ENCODE data around the gene PLXNB3.

PLXNB3 gene

GRCh38 chrX:153801669-153802068, 37.6 kb downstream of the PLXNB3 start:
- Histone ChIP-seq H3K9me3 (replicated peaks in 1 of 11) (peaks cover 8 to 94% (median 56%) of the 10 kb centered on the region in 11 experiments; a peak in 20 of 22 replicates), H3K36me3 (peaks cover 19 to 27% (median 25%) of the 10 kb centered on the region in 11 experiments; a peak in 21 of 22 replicates), H3K4me2 (no peak overlapping the region), H4K20me1 (peaks cover 0 to 45% (median 23%) of the 10 kb centered on the region in 11 experiments; a peak in 17 of 22 replicates), H3K4me3 (no peak overlapping the region), H3K27ac (no peak overlapping the region), H3K27me3 (peaks cover 0 to 45% (median 12%) of the 10 kb centered on the region in 11 experiments; a peak in 12 of 22 replicates), H3K4me1 (peaks cover 2 to 9% (median 8%) of the 10 kb centered on the region in 10 experiments; a peak in 17 of 20 replicates), H3K9ac (no peak overlapping the region)
- no peak for TF ChIP-seq Cebpa-rat (IDR thresholded peaks at IDR 0.05)

GRCh38 chrX:153802513-153803045, 38.5 kb downstream of the PLXNB3 start:
- peaks cover 0 to 4% (median 0%) of the 10 kb centered on the region in 10 experiments; a peak in 3 of 20 replicates for H3K4me1 ChIP-seq
- H3K27ac ChIP-seq, result no peak overlapping the region
- peaks cover 0 to 38% (median 14%) of the 10 kb centered on the region in 11 experiments; a peak in 12 of 22 replicates for H3K27me3 ChIP-seq
- H3K9ac ChIP-seq, result no peak overlapping the region
- H3K4me3 ChIP-seq, result no peak overlapping the region
- no peak for TF ChIP-seq Cebpa-rat (IDR thresholded peaks at IDR 0.05)
- peaks cover under 1 to 91% (median 53%) of the 10 kb centered on the region in 11 experiments; a peak in 19 of 22 replicates for H3K9me3 ChIP-seq (replicated peaks in 1 of 11)
- no peak overlapping the region for H3K4me2 ChIP-seq
- H4K20me1 ChIP-seq, result peaks cover 0 to 36% (median 14%) of the 10 kb centered on the region in 11 experiments; a peak in 14 of 22 replicates
- H3K36me3 ChIP-seq, result peaks cover 10 to 18% (median 16%) of the 10 kb centered on the region in 11 experiments; a peak in 21 of 22 replicates

DNA sequence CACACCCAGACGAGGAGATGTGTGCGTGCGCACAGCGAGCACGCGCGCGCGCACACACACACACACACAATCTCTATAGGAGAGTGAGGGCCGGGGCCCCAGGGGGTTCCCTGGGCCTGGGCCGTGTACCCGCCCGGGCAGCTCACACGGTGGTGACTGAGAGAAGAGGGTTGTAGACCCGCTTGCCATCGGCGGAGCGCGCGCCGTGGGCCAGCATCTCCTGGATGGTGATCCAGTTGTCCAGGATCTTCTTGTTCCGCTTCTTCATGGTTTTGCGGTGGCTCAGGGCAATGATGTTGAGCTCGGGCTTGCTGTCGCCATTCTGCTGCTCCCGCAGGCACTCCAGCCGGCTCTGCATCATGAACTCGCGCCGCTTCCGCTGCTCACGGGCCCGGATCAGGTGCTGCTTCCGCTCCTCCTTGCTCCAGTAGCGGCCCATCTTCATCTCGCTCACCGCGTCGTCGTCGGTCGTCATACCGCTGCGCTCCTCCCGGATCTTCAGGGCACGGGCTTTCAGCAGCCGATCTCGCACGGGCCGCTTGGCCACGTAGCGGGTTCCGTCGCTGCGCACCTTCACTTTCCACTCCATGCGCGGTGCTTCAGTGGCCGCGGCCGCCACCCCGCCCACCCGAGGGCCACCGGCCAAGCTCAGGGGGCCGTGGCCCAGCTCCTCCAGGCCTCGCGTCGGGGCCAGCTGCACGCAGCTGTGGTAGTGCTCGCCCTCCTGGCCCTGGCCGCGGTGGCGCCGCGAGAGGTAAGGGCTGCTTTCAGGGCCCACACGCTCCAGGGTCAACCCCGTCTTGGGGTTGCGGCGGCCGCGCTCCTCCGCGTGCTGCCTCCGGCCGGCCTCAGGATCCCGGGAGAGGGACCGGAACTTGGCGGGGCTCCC, 39.4 kb downstream of the PLXNB3 start:
- H3K4me1 ChIP-seq, result peaks cover 0 to 4% (median 0%) of the 10 kb centered on the region in 10 experiments; a peak in 2 of 20 replicates
- TF ChIP-seq Cebpa-rat (IDR thresholded peaks at IDR 0.05), result no peak
- no peak overlapping the region for H3K9ac ChIP-seq
- peaks cover 0 to 42% (median 14%) of the 10 kb centered on the region in 11 experiments; a peak in 13 of 22 replicates for H3K27me3 ChIP-seq
- H3K27ac ChIP-seq, result no peak overlapping the region
- no peak overlapping the region for H3K4me3 ChIP-seq
- H3K9me3 ChIP-seq (replicated peaks in 1 of 11), result peaks cover 0 to 89% (median 53%) of the 10 kb centered on the region in 11 experiments; a peak in 18 of 22 replicates
- peaks cover 0 to 30% (median 8%) of the 10 kb centered on the region in 11 experiments; a peak in 10 of 22 replicates for H4K20me1 ChIP-seq
- no peak overlapping the region for H3K4me2 ChIP-seq
- peaks cover 4 to 10% (median 9%) of the 10 kb centered on the region in 11 experiments; a peak in 20 of 22 replicates for H3K36me3 ChIP-seq

GRCh38 chrX:153804100-153804595, 40.1 kb downstream of the PLXNB3 start:
- H3K4me2 ChIP-seq, result no peak overlapping the region
- H3K9me3 ChIP-seq (replicated peaks in 1 of 11), result peaks cover 0 to 87% (median 57%) of the 10 kb centered on the region in 11 experiments; a peak in 17 of 22 replicates
- no peak overlapping the region for H3K9ac ChIP-seq
- no peak overlapping the region for H3K4me3 ChIP-seq
- peaks cover 0 to 4% (median 0%) of the 10 kb centered on the region in 10 experiments; a peak in 2 of 20 replicates for H3K4me1 ChIP-seq
- no peak overlapping the region for H3K27ac ChIP-seq
- H3K27me3 ChIP-seq, result peaks cover 0 to 44% (median 21%) of the 10 kb centered on the region in 11 experiments; a peak in 14 of 22 replicates
- peaks cover 0 to 23% (median 2%) of the 10 kb centered on the region in 11 experiments; a peak in 10 of 22 replicates for H4K20me1 ChIP-seq
- TF ChIP-seq Cebpa-rat (IDR thresholded peaks at IDR 0.05), result no peak
- H3K36me3 ChIP-seq, result peaks cover 0 to 4% (median 2%) of the 10 kb centered on the region in 11 experiments; a peak in 12 of 22 replicates

DNA sequence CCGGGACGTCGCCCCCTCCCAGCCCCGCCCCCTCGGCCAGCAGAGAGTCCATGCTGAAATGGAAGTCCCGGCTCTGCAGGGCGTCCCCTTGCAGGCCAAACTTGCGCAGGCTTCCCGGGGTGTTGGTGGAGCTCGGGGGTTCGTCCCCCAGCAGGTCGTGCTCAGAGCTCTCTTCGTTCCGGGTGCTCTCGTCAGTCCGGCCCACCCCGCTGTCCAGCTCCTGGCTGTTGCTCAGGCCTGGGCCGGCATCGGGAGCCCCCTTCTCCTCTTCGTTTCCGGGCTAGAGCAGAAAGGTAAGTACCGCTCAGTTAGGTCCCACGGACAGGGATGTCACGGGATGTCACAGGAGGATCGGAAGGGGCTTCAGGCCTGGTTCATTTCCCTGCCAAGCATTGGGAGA, 40.6 kb downstream of the PLXNB3 start:
- peaks cover 0 to 83% (median 57%) of the 10 kb centered on the region in 11 experiments; a peak in 17 of 22 replicates for H3K9me3 ChIP-seq (replicated peaks in 1 of 11)
- TF ChIP-seq Cebpa-rat (IDR thresholded peaks at IDR 0.05), result no peak
- H3K36me3 ChIP-seq, result no peaks in the 10 kb centered on the region
- no peak overlapping the region for H3K27ac ChIP-seq
- peaks cover 0 to 18% (median 0%) of the 10 kb centered on the region in 11 experiments; a peak in 7 of 22 replicates for H4K20me1 ChIP-seq
- H3K9ac ChIP-seq, result no peak overlapping the region
- H3K4me2 ChIP-seq, result no peak overlapping the region
- H3K4me1 ChIP-seq, result peaks cover 0 to 4% (median 0%) of the 10 kb centered on the region in 10 experiments; a peak in 2 of 20 replicates
- H3K27me3 ChIP-seq, result peaks cover 1 to 45% (median 24%) of the 10 kb centered on the region in 11 experiments; a peak in 16 of 22 replicates
- H3K4me3 ChIP-seq, result no peak overlapping the region

DNA sequence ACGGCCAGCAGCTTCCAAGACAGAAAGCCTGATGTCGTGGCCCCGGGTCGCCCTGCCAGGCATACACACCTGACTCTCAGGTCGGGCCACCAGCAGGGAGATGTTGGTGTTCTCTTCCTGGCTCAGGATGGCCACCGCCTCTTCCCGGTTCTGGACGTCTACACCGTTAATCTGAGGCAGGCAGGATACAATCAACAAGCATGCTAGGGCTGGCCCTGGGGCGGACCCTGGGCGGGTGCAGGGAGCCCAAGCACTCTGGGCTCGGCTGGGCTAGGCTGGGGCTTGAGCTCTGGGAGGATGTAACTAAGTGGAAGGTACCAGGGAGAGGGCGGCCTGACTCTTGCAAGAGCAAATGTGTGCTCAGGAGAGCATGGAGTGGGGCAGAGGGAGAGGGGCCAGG, 41.4 kb downstream of the PLXNB3 start:
- Histone ChIP-seq H3K4me1 (peaks cover 0 to 4% (median 0%) of the 10 kb centered on the region in 10 experiments; a peak in 2 of 20 replicates), H3K9ac (no peak overlapping the region), H3K27ac (no peak overlapping the region), H3K4me3 (no peak overlapping the region), H3K9me3 (replicated peaks in 1 of 11) (peaks cover 0 to 83% (median 62%) of the 10 kb centered on the region in 11 experiments; a peak in 17 of 22 replicates), H3K36me3 (no peaks in the 10 kb centered on the region), H3K27me3 (peaks cover 9 to 48% (median 32%) of the 10 kb centered on the region in 11 experiments; a peak in 19 of 22 replicates), H3K4me2 (no peak overlapping the region), H4K20me1 (peaks cover 0 to 16% (median 0%) of the 10 kb centered on the region in 11 experiments; a peak in 6 of 22 replicates)
- no peak for TF ChIP-seq Cebpa-rat (IDR thresholded peaks at IDR 0.05)

DNA sequence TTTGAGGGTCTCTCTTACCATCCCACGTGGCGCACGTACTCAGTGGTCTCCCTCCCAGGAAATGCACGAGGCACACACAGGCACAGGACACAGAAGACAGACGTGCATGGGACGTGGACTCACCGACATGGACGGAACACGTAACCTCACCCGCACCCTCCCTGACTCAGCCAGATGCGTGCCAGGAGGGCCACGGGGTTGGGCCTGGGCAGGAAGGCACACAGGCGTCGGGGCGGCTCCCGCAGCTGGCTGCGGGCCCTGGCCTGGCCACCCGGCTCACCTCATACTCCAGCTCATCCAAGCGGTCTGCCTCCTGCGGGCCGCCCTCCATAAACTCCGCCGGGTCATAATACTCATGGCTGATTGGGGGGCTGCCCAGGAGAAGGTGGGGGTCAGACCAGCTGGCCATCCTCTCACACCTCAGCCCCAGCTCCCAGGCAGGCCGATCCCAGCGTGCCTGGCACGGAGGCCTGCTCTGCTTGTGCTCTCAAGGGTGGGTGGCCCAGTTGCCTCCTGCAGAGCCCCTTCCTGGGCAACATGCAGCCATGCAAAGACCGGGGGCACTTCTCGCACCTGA, 43.0 kb downstream of the PLXNB3 start:
- H3K4me3 ChIP-seq, result no peak overlapping the region
- peaks cover 0 to 7% (median 0%) of the 10 kb centered on the region in 11 experiments; a peak in 3 of 22 replicates for H4K20me1 ChIP-seq
- no peak overlapping the region for H3K27ac ChIP-seq
- no peak overlapping the region for H3K4me2 ChIP-seq
- TF ChIP-seq Cebpa-rat (IDR thresholded peaks at IDR 0.05), result no peak
- peaks cover 23 to 60% (median 47%) of the 10 kb centered on the region in 11 experiments for H3K27me3 ChIP-seq
- H3K9me3 ChIP-seq (replicated peaks in 1 of 11), result peaks cover 0 to 69% (median 54%) of the 10 kb centered on the region in 11 experiments; a peak in 17 of 22 replicates
- no peak overlapping the region for H3K9ac ChIP-seq
- H3K4me1 ChIP-seq, result peaks cover 0 to 3% (median 0%) of the 10 kb centered on the region in 10 experiments; a peak in 2 of 20 replicates
- no peaks in the 10 kb centered on the region for H3K36me3 ChIP-seq

GRCh38 chrX:153807976-153808375, 43.9 kb downstream of the PLXNB3 start:
- no peak for TF ChIP-seq Cebpa-rat (IDR thresholded peaks at IDR 0.05)
- no peak overlapping the region for H3K4me3 ChIP-seq
- no peak overlapping the region for H3K27ac ChIP-seq
- H3K36me3 ChIP-seq, result no peaks in the 10 kb centered on the region
- peaks cover 0 to 64% (median 48%) of the 10 kb centered on the region in 11 experiments; a peak in 17 of 22 replicates for H3K9me3 ChIP-seq (replicated peaks in 1 of 11)
- H3K4me1 ChIP-seq, result no peaks in the 10 kb centered on the region
- peaks cover 32 to 69% (median 56%) of the 10 kb centered on the region in 11 experiments for H3K27me3 ChIP-seq
- H3K9ac ChIP-seq, result no peak overlapping the region
- peaks cover 0 to 4% (median 0%) of the 10 kb centered on the region in 11 experiments; a peak in 3 of 22 replicates for H4K20me1 ChIP-seq
- H3K4me2 ChIP-seq, result no peak overlapping the region
